Ishikawa (cell line): ENCODE measurements around the gene SCAF8.

Experiments
- CEBPB ChIP-seq: IDR thresholded peaks from 2 replicates; pipeline ENCODE4 v1.6.1; 2012
- CREB1 ChIP-seq: IDR thresholded peaks from 2 replicates; pipeline ENCODE4 v1.6.1; 2012; ENCODE audit warnings: low read depth
- EGR1 ChIP-seq: IDR thresholded peaks from 2 replicates; pipeline ENCODE4 v1.6.1; 2012
- EP300 ChIP-seq: IDR thresholded peaks from 2 replicates; pipeline ENCODE4 v1.6.1; 2012; ENCODE audit warnings: borderline replicate concordance
- FOXM1 ChIP-seq: IDR thresholded peaks from 2 replicates; pipeline ENCODE4 v1.6.1; 2012; ENCODE audit warnings: low read depth, borderline replicate concordance
- NFIC ChIP-seq: IDR thresholded peaks from 2 replicates; pipeline ENCODE4 v1.6.1; 2012
- RAD21 ChIP-seq: IDR thresholded peaks from 2 replicates; pipeline ENCODE4 v1.6.1; 2012; ENCODE audit warnings: low read depth
- TAF1 ChIP-seq: IDR thresholded peaks from 2 replicates; pipeline ENCODE4 v1.6.1; 2012; ENCODE audit warnings: low read depth, mild to moderate bottlenecking
- TCF12 ChIP-seq: IDR thresholded peaks from 2 replicates; pipeline ENCODE4 v1.6.1; 2012; ENCODE audit warnings: low read depth
- TEAD4 ChIP-seq: IDR thresholded peaks from 2 replicates; pipeline ENCODE4 v1.6.1; 2012
- YY1 ChIP-seq: IDR thresholded peaks from 2 replicates; pipeline ENCODE4 v1.6.1; 2012; ENCODE audit warnings: low read depth
- ZBTB7A ChIP-seq: IDR thresholded peaks from 2 replicates; pipeline ENCODE4 v1.6.1; 2012; ENCODE audit warnings: low read depth
- TF ChIP-seq, protein P1 (sequence below): IDR thresholded peaks from 2 replicates; pipeline ENCODE4 v1.6.1; 2012; ENCODE audit warnings: low read depth, mild to moderate bottlenecking
- TF ChIP-seq, protein P2 (sequence below): IDR thresholded peaks from 2 replicates; pipeline ENCODE4 v1.6.1; 2012
- TF ChIP-seq, protein P3 (sequence below): IDR thresholded peaks from 2 replicates; pipeline ENCODE4 v1.6.1; 2012

The SCAF8 gene

DNA sequence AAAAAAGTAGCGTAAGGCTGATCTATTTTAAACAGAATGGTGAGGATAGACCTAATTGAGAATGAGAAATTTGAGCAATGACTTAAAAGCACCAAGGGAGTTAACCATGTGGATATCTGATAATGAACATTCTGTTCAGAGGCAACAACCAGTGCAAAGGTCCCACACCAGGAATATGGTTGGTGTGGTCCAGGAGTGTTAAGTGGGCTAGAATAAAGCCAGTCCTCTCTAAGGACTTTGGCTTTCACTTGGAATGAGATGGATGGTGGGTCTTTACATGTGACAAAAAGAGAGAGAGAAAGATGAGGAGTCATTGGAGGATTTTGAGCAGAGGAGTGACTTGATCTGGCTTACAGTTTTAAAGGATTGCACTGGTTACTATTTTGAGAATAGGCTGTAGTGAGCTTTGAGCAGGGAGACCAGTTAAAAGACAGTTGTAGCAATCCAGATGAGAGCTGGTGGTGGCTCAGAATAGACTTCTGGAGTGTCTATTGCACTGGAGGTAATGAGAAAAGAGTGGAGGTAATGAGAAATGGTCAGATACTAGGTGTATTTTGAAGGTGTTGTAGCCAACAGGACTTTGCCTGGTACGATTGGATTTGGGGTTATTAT is 89.8 kb downstream of the SCAF8 start:
- TF ChIP-seq TAF1 (no peak), ZBTB7A (no peak), EP300 (no peak), YY1 (no peak), EGR1 (no peak), CREB1 (no peak), FOXM1 (no peak), CEBPB (no peak), TCF12 (no peak), TEAD4 (no peak), NFIC (no peak), RAD21 (no peak)
- TF ChIP-seq, protein P1, sequence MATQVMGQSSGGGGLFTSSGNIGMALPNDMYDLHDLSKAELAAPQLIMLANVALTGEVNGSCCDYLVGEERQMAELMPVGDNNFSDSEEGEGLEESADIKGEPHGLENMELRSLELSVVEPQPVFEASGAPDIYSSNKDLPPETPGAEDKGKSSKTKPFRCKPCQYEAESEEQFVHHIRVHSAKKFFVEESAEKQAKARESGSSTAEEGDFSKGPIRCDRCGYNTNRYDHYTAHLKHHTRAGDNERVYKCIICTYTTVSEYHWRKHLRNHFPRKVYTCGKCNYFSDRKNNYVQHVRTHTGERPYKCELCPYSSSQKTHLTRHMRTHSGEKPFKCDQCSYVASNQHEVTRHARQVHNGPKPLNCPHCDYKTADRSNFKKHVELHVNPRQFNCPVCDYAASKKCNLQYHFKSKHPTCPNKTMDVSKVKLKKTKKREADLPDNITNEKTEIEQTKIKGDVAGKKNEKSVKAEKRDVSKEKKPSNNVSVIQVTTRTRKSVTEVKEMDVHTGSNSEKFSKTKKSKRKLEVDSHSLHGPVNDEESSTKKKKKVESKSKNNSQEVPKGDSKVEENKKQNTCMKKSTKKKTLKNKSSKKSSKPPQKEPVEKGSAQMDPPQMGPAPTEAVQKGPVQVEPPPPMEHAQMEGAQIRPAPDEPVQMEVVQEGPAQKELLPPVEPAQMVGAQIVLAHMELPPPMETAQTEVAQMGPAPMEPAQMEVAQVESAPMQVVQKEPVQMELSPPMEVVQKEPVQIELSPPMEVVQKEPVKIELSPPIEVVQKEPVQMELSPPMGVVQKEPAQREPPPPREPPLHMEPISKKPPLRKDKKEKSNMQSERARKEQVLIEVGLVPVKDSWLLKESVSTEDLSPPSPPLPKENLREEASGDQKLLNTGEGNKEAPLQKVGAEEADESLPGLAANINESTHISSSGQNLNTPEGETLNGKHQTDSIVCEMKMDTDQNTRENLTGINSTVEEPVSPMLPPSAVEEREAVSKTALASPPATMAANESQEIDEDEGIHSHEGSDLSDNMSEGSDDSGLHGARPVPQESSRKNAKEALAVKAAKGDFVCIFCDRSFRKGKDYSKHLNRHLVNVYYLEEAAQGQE, result no peak
- TF ChIP-seq, protein P2, sequence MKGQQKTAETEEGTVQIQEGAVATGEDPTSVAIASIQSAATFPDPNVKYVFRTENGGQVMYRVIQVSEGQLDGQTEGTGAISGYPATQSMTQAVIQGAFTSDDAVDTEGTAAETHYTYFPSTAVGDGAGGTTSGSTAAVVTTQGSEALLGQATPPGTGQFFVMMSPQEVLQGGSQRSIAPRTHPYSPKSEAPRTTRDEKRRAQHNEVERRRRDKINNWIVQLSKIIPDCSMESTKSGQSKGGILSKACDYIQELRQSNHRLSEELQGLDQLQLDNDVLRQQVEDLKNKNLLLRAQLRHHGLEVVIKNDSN, result no peak
- TF ChIP-seq, protein P3, sequence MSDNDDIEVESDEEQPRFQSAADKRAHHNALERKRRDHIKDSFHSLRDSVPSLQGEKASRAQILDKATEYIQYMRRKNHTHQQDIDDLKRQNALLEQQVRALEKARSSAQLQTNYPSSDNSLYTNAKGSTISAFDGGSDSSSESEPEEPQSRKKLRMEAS, result no peak

DNA sequence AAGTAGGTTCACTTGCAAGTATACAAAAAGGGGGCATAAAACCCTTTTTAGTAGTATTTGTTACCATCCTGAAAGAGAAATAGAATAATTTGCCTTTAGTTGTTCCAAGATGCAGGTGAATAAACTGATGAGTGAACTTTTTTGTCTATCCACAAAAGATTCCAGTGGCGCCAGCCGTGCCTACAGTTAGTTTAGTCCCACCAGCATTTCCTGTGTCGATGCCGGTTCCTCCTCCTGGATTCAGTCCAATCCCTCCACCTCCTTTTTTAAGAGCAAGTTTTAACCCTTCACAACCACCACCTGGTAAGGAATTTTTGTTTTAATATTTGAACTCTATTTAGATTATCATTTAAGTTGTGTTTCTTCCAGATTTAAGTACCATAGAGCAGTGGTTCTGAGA is 90.9 kb downstream of the SCAF8 start:
- peak; percentile 37; the same call in 1 of the 2 replicates for TF ChIP-seq NFIC
- TF ChIP-seq, protein P2, result no peak

DNA sequence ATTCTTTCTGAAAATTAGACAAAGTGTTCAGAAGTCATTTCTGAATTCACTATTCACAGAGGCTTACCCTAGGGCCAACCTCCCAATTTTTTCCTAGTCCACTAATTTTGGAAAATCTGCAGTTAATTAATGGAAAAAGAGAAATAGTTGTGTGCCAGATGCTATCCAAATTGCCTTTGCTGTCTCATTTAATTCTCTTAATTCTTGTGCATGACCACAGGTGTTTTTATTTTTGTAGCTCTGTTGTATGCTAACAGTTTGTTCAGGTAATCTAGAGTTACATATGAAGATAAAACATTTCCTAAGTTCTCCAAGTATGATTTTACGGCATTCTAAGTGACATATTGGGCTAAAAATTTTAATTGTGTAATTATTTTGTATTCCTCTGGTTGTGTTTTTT is 96.8 kb downstream of the SCAF8 start:
- no peak for TF ChIP-seq TEAD4
- TF ChIP-seq NFIC, result no peak
- no peak for TF ChIP-seq CREB1
- no peak for TF ChIP-seq TCF12
- TF ChIP-seq YY1, result no peak
- TF ChIP-seq, protein P3, result no peak
- TF ChIP-seq EGR1, result no peak
- TF ChIP-seq FOXM1, result no peak
- no peak for TF ChIP-seq RAD21
- TF ChIP-seq EP300, result no peak
- no peak for TF ChIP-seq CEBPB
- no peak for TF ChIP-seq ZBTB7A
- TF ChIP-seq, protein P1, result no peak

DNA sequence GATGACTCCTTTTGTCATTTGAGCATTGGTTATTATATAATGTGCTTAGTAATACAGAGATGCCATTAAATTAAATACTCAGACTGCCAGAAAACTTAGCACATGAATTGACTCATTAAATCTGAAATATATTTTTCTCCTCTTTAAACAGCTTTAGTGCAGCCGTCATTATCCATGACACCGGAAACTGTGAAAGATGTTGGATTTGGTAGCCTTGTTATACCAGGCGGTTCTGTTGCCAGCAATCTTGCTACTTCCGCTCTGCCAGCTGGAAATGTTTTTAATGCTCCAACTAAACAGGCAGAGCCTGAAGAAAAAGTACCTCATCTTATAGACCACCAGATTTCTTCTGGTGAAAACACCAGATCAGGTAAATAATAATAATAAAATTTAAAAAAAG is 97.6 kb downstream of the SCAF8 start:
- no peak for TF ChIP-seq CREB1

DNA sequence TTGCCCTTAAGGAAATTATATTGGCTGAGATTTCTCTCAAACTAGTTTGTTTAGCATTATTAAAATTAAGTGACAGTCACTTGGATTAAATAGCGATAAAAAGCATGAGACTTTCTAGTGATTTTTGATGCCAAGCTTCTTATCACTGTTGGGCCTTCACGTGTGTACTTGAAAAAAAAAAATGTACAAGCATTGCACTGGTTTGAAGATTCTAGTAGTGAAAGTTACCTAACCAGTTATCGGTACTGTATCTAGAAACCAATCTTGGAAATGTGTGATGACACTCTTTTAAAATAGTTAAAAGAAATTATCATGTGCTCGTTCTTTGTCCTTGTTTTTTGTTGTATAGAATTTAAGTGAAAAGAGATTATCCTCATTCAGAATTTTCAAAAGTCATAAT is 102.1 kb downstream of the SCAF8 start:
- TF ChIP-seq, protein P3, result no peak
- no peak for TF ChIP-seq EP300
- no peak for TF ChIP-seq ZBTB7A
- no peak for TF ChIP-seq TEAD4
- no peak for TF ChIP-seq CREB1
- TF ChIP-seq RAD21, result no peak
- no peak for TF ChIP-seq CEBPB

DNA sequence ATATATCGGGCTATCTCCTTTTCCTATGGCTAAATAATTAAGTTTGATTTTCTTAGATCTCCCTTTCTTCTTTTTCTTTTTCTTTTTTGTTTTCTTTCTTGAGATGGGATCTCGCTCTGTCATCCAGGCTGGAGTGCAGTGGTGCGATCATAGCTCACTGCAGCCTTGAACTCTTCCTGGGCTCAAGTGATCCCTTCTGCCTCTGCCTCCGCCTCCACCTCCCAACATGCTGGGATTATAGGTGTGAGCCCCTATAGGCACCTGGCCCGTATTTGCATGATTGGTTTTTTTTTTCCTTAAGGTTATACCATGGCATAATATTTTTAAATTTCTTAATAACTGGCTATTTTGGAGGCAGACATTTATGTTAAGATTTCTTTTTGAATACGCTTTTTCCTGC is 106.3 kb downstream of the SCAF8 start:
- TF ChIP-seq EP300 (no peak), CREB1 (no peak), TCF12 (no peak), TEAD4 (no peak), ZBTB7A (no peak), NFIC (no peak), YY1 (no peak), TAF1 (no peak), FOXM1 (no peak), EGR1 (no peak), RAD21 (no peak), CEBPB (no peak)
- TF ChIP-seq, protein P3, result no peak
- TF ChIP-seq, protein P1, result no peak
- TF ChIP-seq, protein P2, result no peak
